ENCODE measurements around the gene ENAM.
"Not testable (repeated sequence)": the region's sequence is repeated elsewhere in the genome, so short reads cannot be mapped to it uniquely, and the experiment has no call there.

The ENAM gene

GRCh38 chr4:70682142-70682541 lies 53.6 kb downstream of the ENAM start:
- not testable (repeated sequence) for DNase-seq

GRCh38 chr4:70687392-70687791 lies 58.8 kb downstream of the ENAM start:
- no peak for DNase-seq

GRCh38 chr4:70687821-70688794 lies 59.6 kb downstream of the ENAM start, which contains the start of gene UTP3:
TSS of gene UTP3 (plus strand) at chr4:70688532. CDS start at chr4:70688678, 146 bp downstream.
- peak; percentile 85 for DNase-seq

- DNase-seq, result no peak
These were observed 60.3 kb downstream of the ENAM start for GRCh38 chr4:70688795-70689231.

GRCh38 chr4:70691661-70692060 lies 63.1 kb downstream of the ENAM start:
- no peak for DNase-seq

- DNase-seq, result not testable (repeated sequence)
These were observed 66.1 kb downstream of the ENAM start for GRCh38 chr4:70694633-70695032.
